CD4-positive, alpha-beta T cell treated with Interleukin-15 for 4 hours (primary cell): ENCODE results near the gene TFR2.
A peak's percentile ranks its signal among the peaks of the same experiment; 100 is the strongest.

Source experiments
- DNase-seq: peaks from one replicate; pipeline ENCODE4 v3.0.0-alpha.2; 2020; ENCODE audit warnings: low spot score

TFR2 gene

DNA sequence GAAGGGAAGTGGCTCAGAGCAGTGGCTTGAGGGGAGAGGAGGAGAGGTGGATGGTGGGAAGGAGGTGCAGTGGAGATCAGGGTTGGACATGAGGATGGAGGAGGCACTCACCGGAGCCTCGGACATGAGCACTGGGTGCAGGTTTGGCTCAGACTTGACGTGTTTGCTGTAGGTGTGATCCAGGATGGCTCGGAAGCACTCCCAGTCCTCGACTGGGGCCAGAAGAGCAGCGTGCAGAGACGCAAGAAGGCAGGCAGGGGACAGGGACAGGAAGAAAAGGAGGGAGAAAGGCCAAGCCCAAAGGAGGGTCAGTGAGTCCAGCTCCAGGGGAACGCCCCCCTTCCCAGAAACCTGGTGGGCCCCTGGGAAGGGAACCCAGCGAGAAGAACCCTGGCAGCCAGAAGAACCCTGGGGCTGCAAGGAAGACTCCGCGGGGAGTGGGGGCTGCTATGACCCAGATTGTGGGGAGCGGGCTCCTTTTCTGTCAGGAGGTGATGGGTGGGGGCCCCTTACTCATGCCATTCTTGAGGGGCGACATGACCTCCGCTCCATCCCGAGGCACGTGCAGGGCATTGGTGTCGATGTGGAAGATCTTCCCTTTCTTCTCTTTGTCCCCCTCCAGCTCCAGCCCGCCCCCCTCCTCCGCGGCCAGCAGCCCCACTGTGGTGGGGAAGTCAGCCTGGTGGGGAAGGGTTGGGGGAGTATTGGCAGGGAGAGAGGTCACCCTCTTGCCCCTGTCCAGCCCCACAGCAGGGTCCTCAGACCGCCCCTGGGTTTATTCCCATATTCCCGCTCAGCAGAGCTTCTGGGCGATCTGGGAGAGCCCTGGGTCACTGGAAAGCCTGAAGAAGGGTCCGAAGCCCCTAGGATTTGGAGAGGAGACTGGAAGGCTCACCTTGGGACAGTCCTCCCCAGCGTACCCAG lies 13.8 kb upstream of the TFR2 start:
- no peak for DNase-seq

DNA sequence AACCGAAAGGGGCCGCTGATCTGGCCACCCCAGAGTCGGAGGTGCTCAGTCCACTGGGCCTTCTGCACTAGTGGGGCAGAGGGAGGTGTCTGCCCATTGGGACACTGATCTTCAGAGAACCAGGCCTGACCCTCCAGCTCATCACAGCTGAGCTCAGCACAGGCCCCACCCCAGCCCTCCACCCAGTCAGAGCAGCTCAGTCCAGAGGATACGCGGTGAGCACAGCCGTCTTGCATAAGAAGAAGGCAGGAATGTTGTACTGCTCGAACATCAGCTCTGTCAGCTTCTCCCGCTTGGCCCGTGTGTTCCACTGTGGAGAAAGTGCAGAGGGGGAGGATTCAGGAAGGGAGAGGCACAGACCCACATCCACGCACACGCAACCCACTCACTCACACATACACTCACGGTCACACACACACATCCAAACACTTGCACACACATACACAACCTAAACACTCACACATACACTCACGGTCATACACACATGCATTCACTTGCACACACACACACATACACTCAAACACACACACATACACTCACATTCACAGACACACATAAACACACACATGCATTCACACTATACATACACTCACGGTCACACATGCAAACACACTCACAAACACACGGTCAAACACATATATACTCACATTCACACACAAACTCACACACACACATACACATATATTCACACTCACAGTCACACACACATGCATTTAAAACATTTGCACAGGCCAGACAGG lies 8.6 kb upstream of the TFR2 start:
- DNase-seq: no peak

DNA sequence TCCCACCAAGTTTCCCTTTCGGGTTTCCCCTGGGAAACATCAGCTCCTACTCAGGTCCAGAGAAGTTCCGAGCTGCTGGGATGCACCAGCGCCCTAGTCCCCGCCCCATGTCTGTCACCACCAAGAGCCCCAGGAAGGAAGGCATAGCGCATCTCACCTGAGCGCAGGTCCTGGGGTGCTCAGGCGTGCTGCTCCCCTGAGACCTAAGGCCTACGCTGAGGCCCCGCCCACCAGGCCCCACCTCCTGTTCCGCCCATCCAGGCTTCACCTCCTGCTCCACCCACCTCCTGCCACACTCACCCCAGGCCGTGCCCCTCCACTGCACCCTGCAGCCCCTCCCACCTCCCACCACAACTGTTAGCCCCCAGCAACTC lies 1.2 kb upstream of the TFR2 start:
- DNase-seq: no peak

DNA sequence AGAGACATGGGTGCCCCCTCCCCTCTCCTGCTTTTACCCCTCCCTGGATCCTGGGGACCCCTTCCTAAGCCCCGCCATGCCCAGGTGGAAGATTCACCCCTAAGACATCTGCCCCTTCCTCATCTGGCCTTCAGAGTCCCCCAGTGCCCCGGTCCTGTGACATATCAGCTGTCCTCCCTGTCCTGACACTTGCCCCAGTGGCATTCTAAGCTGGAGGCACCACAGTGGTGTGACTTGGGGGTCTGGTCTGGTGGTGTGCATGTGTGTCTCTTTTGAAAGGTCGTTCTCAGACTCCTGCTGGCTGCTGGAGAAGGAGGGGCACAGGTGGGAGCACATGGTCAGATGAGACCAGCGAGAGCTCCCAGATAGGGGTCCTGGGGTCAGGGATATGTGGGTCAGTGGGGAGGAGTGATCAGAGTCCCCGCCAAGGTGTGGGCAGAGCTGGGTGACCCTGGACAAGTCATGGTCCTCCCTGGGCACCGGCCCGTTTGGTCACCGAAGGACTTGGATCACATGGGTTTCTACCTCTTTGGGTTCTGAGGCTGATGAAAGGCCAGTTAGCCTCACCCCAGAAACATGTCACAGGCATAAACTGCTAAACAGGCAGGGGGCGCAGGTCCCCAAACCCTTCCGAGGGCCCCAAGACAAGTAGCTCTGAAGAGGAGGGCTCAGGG lies 645 bp upstream of the TFR2 start:
- DNase-seq: no peak

DNA sequence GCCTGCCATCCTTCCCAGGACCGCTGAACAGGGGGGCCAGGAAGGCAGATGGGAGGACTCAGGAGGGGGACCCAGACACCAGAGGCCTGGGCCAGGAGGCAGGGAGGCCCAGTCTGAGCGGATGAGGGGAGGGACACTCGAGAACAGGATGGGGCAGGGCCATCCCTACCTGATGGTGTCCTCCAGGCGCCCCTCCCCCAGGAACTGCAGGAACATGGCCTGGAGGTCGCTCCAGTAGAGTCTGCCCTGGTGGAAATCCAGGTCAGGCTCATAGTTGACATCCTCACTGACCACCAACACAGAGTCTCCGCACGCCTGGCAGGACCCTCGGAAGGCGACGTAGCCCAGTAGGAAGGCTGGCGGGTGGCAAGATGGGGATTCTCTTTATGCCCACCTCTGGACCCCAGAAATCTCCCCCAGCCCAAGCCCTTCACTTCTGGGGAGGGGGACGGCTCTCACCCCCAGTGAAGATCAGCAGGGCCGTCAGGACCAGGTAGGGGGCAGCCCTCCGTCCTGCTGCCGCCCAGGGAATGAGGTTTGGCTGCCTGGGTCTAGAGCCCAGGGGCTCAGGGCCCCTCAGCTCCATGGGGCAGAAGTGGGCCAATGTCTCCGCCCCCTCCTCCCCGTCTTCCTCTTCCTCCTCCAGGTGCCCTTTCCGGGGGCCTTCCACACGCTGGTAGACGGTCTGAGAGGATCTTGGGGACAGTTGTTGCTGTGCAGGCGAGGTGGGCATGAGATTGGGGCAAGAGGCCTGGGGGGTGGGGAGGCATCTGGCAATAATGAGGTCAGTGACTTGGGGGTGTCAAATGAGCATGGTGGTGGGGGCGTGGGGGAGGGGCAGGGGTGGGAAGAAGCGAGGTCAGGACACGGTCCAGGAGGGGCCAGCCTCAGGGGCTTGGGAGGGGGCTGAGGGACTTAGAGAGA lies 573 bp downstream of the TFR2 start:
- no peak for DNase-seq

DNA sequence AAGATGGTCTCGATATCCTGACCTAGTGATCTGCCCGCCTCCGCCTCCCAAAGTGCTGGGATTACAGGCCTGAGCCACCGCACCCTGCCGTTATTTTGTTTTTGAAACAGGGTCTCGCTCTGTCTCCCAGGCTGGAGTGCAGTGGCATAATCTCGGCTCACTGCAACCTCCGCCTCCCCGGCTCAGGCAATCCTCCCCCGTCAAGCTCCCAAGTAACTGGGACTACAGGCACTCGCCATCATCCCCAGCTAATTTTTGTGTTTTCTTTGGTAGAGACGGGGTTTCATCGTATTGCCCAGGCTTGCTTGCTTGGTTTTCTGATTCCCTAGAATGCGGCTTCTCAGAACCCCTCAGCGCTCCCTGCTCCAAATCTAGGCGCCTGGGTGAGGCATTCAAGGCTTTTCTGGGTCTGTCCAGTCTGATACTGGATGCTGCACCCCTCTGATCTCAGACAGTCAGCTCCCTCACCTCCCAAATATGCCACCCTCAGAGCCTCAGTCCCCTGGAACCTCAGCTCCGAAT lies 1.3 kb downstream of the TFR2 start:
- DNase-seq: no peak

DNA sequence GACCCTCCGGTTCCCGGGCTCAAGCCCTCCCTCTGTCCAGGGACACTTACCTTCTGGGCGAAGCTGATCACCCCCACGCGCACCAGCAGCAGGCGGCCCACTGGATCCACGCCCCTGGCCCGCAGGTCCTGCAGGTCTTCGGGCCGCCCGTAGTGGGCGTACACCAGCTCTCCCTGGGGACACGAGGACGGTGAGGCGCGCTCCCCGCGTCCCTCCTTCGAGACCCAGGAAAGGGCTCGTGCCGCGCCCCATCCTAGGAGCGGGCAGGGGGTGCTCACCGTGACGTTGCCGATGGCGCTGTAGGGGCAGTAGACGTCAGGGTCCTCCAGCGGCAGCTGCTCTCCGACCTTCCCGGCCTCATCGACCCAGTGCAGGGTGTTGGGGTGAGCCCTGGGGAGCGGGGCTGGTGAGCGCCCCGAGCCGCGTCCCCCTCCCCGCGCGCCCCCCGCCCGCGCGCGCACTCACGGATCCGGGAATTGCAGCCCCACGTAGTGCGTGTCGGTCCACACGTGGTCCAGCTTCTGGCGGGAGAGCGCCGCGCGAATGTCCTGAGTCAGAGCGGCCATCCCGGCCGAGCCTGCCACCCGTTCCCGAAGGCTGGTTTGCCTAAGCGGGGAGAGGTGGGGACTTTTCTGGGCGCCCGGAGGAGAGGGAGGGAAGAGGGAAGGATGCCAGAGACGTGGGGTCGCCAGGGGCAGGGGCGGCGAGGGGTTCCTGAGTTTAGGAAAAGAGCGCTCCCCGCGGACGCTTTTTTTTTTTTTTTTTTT lies 8.2 kb downstream of the TFR2 start:
- DNase-seq: peak; percentile 58

DNA sequence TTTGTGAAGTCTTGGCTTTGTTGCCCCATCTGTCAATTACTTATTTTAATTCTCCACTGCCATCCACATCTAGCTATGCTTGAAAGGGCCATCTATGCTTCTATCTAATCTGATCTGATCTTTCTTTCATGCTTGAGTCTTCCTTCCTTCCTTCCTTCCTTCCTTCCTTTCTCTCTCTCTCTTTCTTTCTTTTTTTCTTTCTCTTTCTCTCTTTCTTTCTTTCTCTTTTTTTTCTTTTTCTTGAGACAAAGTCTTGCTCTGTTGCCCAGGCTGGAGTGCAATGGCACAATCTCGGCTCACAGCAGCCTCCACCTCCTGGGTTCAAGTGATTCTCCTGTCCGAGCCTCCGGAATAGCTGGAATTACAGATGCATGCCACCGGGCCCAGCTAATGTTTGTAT lies 11.3 kb downstream of the TFR2 start:
- no peak for DNase-seq

DNA sequence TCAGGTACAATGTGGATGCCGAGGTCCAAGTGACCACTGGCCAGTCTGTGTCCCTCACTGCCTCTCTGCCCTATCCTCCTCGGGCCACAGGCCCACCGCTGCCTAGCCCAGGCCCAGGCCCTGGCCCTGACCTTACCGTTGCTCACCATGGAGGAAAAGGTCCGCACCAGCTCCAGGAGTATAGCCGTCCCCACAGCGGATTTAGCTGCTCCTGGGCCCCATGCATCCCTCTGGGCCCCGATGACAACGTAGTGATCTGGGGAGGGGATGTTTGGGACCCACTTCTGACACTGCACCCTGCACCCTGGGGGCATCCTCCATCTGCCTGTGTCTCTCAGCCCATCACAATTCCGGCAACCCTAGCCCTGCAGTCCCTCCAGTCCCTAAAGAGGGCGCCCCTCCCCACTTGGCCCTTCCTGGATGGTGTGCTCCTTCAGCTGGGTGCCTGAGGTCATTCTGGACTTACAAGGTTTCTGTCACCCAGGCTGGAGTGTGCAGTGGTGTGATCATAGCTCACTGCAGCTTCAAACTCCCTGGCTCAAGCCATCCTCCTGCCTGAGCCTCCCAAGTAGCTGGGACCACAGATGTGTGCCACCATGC lies 12.1 kb downstream of the TFR2 start:
- no peak for DNase-seq

DNA sequence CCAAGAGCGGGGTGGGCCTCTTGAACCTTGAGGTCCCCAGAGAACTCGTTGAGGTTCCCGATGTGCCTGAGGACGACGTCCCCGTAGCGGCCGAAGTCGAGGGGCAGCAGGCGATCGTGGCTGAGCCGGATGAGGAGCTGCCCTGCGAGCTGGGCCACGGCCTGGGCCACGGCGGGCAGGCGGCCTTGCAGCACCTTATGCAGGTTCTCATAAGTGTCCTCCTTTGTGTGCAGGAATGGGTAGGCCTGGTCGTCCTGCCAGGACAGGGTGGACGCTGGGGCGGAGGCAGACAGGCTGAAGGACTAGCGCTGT lies 14.2 kb downstream of the TFR2 start:
- no peak for DNase-seq

DNA sequence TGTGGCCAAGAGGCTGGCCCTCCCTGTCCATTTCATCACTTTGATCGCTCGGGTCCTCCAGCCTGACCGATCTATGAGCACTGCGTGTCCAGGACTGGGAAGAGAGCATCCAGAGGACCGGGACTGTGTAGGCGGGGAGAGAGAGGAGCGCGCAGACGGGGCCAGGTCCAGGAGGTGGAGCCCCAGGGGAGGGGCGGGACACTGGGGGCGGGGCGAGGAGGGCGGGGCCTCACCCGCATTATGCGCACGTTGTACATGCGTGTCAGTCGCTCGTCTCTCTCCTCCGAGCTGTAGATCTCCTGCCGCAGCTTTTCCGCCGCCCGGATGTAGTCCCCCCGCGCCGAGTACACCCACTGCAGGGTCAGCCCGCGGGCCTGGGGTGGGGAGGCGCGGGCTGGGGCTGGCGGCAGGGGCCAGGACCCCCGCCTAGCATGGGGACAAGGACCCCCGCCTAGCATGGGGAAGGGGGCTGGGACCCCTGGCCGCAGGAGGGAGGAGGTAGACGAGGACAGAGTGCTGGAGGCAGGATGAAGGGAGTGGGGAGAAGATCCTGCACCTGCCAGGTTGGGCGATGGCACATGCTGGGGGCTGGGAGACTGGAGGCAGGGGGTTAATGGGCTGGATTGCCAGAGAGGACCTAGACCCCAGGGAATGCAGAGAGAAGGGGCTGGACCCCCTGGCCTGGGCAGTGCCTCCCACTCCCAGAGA lies 14.7 kb downstream of the TFR2 start:
- DNase-seq: peak; percentile 89

DNA sequence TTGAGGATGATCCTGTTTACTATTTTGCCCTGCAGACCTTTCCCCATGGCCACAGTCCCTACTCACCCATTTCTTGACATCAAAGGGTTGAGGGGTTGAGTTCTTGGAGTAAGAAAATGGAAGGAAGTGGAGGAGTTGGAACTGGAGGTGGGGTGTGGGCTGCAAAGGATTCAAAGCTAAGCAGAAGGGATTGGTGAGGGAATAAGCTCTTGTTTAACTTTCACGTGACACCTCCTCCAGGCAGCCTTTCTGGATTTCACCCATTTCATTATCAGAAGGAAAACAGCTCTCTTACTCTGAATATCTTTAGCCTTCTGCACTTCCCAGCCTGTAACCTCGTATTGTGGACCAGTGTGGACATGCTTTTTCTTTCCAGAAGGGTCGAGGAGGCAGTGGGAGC lies 15.3 kb downstream of the TFR2 start:
- DNase-seq: no peak

DNA sequence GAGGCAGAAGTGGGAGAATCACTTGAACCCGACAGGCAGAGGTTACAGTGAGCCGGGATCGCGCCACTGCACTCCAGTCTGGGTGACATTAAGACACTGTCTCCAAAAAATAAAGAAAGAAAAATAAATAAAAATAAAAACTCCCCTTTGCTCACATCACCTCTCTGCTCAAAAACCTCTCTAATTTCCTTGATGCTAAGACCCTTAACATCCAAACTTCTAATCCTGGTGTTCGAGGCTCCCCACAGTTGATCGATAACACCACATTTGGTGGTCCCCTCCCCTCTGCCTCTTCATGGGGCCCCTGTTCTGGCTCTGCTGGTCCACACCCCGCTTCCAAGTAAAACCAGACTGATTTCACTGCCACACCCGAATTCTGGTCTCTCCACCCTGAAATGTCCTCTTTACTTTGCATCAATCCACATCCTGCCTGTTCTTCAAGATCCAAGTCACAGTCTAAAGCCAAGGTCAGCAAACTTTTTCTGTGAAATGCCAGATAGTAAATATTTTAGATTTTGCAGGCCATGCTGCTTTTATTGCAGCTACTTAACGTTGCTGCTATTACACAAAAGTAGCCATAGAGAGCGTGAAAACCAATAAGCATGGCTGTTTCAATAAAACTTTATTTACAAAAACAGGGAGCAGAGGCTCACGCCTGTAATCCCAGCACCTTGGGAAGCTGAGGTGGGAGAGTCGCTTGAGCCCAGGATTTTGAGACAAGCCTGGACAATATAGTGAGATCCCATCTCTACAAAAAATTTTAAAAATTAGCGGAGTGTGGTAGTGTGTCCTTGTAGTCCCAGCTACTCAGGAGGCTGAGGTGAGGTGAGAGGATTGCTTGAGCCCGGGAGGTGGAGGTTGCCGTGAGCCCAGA lies 17.2 kb downstream of the TFR2 start:
- no peak for DNase-seq

DNA sequence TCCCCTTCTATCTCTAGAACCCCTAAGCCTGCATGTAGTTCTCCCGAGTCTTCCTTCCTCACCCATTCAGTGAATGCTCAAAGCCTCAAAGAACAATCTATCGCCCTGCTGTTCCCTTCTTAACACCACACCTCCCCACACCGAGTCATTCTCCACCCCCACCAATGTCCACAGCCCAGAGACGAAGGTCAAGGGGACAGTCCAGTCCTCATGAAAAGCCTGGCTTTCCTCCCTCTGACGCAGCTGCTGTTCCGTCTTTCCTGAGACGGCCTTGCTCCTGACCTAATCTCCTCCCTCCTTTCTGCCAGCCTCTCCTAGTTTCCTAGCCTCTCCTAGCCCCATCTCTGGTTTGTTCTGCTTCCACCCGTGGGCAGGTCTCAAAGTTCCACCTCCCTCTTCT lies 19.8 kb downstream of the TFR2 start:
- no peak for DNase-seq

DNA sequence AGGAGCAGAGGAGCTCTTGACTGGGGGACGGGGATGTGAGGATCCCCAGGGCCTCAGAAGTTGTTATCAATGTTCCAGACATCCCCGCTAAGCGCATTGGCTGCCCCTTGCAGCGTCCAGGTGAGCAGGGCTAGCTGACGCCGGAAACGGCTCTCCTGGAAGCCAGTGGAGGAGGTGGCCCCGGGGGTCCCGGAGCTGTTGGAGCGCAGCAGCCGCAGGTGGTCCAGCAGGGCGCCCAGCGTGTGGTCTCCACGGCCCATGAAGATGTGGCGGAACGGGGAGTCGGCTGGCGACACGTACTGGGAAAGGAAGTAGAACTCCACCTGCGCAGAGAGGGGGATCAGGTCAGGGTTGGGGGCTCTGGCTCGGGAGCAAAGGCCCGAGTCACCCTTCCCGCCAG lies 20.5 kb downstream of the TFR2 start:
- DNase-seq: no peak

DNA sequence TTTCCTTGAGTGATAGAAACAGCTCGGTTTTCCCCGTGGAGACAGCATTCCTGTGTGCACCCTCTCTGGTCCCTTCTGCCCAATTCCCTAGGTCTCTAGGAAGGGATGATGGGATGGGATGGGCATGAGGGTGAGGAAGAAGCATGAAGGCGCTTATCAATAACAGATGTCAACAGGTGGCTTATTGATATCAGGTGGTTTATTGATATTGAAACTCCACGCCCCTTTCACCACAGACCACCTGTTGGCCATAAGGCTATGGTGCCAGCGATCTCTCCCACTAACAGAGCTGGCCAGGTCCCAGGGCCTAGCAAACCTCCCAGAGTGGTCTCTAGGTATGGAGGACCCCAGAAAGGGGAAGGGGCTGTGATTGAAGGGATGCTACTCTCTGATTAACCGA lies 21.1 kb downstream of the TFR2 start:
- no peak for DNase-seq

DNA sequence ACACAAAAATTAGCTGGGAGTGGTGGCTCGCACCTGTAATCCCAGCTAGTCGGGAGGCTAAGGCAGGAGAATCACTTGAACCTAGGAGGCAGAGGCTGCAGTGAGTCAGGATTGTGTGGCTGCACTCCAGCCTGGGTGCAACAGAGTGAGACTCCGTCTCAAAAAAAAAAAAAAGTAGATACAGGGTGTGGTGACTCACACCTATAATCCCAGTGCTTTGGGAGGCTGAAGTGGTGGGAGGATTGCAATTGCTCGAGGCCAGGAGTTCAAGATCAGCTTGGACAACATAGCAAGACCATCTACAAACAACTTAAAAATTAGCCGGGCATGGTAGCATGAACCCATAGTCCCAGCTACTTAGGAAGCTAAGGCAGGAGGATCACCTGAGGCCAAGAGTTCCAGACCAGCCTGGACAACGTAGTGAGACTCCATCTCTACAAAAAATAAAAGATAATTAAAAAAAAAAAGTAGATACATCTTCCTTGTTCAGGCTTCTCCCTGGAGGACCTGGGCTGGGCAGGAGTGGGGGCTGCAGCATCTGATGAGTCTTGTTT lies 27.0 kb downstream of the TFR2 start:
- no peak for DNase-seq

DNA sequence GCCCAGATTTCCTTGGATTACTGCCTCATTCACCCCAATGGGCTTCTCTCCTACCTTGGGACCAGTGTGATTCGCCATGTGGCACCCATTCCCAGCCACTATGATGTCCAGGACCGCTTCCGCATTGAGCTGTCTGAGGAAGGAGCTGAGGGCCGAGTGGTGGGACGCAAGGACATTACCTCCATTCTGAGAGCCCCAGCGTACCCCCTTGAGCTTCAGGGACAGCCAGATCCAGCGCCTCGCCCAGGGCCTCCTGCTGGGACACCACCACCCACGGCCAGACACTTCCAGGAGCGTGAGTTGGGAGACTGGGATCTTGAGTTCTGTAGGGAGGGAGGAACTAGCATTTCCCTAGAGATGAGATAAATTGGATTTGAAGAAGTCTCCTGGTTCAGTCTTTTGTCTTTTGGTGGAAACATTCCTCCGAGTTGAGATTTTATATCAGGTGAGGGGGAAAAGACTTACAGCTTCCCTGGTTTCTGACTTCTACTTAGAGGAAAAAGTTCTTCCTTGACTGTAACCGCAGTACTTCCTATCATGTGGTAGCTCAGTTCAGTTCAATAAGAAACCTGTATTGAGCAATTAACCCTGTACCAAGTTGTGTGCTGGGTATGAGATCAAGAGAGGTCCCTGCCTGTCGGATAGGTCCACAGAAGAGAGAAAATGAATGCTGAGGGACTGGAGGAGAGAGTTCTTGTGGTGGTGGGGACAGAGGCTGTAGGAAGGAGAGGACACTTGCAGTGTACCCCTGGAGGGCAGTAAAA lies 27.8 kb downstream of the TFR2 start:
- no peak for DNase-seq
